Ovary (tissue), 3 donors: ENCODE results near the gene C9.

Experiments
- EP300 ChIP-seq: sonication (generic); formaldehyde crosslinking; IDR thresholded peaks from one replicate; pipeline ENCODE4 v1.6.1; 2017; ENCODE audit warnings: antibody characterized with exemption
- TF ChIP-seq, protein P1 (sequence below), 3 donors: fragments of 450-650 bp in 2 of 3; fragments of 200-600 bp in 1 of 3; IDR thresholded peaks; one replicate each; pipeline versions ENCODE4 v1.5.1 to v1.8.0; 2016 to 2022; ENCODE audit warnings: antibody characterized with exemption in 3 of 3, mild to moderate bottlenecking in 1 of 3
- donor health status: DM: no; HTN: no; CAD: no.

DNA sequence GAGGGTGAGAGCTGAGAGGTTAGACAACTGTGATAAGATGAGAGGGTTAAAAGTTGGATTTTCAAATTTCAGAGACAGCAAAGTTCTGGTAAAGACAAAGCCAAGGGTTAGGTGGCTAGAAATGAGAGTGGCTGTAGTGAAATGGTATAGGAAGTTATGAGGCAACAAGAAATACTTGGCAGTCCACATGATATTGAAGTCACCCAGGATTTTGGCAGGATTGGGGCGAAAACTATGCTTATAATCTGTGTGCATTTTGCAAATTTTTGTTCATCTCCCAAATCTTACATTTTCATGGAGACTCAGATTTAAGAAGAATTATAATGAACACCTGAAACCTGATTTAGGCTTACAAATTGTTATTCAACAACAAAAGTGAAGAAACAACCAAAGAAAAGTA, 35.6 kb downstream of the C9 start:
- TF ChIP-seq, protein P1, sequence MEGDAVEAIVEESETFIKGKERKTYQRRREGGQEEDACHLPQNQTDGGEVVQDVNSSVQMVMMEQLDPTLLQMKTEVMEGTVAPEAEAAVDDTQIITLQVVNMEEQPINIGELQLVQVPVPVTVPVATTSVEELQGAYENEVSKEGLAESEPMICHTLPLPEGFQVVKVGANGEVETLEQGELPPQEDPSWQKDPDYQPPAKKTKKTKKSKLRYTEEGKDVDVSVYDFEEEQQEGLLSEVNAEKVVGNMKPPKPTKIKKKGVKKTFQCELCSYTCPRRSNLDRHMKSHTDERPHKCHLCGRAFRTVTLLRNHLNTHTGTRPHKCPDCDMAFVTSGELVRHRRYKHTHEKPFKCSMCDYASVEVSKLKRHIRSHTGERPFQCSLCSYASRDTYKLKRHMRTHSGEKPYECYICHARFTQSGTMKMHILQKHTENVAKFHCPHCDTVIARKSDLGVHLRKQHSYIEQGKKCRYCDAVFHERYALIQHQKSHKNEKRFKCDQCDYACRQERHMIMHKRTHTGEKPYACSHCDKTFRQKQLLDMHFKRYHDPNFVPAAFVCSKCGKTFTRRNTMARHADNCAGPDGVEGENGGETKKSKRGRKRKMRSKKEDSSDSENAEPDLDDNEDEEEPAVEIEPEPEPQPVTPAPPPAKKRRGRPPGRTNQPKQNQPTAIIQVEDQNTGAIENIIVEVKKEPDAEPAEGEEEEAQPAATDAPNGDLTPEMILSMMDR (IDR thresholded peaks at IDR 0.05): no peak
- TF ChIP-seq EP300: no peak
